ENCODE data around the gene MAML2. TPM values are rescaled to one million over a fixed set of nuclear protein-coding genes. Genes with fewer than 3 reads are reported as not detected.
A peak's percentile ranks its signal among the peaks of the same experiment; 100 is the strongest.

MAML2 gene
- total and polyA plus RNA-seq, 2 experiments from 2014 or later: 2.0 to 7.1 TPM

DNA sequence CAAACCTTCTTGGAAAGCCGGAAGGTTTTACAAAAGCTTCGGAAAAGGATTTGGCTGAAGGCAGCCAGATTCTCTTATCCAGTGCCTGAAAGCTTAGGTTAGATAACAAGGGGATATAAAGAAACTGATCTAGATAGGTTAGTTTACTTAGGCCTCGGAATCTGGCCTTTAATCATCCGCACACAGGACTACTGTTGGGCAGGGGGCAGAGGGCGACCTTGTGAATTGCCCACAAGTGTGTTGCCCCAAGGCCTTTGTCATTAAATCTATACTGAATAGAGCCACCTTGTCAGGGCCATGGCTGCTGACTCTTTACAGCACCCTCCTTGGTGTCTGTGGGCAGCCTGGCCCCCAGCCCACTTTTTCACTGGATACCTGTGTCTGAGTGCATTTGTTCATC, 409.4 kb downstream of the MAML2 start:
- H3K36me3 Mint-ChIP-seq (ENCODE audit: low read depth): no peaks in the 10 kb centered on the region
- TF ChIP-seq, protein P1, sequence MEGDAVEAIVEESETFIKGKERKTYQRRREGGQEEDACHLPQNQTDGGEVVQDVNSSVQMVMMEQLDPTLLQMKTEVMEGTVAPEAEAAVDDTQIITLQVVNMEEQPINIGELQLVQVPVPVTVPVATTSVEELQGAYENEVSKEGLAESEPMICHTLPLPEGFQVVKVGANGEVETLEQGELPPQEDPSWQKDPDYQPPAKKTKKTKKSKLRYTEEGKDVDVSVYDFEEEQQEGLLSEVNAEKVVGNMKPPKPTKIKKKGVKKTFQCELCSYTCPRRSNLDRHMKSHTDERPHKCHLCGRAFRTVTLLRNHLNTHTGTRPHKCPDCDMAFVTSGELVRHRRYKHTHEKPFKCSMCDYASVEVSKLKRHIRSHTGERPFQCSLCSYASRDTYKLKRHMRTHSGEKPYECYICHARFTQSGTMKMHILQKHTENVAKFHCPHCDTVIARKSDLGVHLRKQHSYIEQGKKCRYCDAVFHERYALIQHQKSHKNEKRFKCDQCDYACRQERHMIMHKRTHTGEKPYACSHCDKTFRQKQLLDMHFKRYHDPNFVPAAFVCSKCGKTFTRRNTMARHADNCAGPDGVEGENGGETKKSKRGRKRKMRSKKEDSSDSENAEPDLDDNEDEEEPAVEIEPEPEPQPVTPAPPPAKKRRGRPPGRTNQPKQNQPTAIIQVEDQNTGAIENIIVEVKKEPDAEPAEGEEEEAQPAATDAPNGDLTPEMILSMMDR (conservative IDR thresholded peaks at IDR 0.05; ENCODE audit: low read depth in 2 of 2): no peak
- TF ChIP-seq JUNB (IDR thresholded peaks at IDR 0.05; ENCODE audit: unreplicated experiment): no peak
- H3K27me3 ChIP-seq (ENCODE audit: insufficient read depth): no peaks in the 10 kb centered on the region
- no peak overlapping the region for H3K27ac Mint-ChIP-seq
- no peak overlapping the region for H3K4me3 ChIP-seq
- H4K20me1 ChIP-seq (replicated peaks; ENCODE audit: insufficient read depth): no peaks in the 10 kb centered on the region
- H3K36me3 ChIP-seq (ENCODE audit: insufficient read depth): no peaks in the 10 kb centered on the region
- H3K4me1 ChIP-seq (ENCODE audit: insufficient read depth): no peaks in the 10 kb centered on the region
- H3K27ac ChIP-seq (ENCODE audit: low read depth): no peak overlapping the region
- ATAC-seq (no peak), DNase-seq (ENCODE audit: low spot score) (no peak)
- H3K9me2 ChIP-seq (ENCODE audit: insufficient read depth): no peaks in the 10 kb centered on the region
- H2AFZ ChIP-seq: 0 out of 2 replicates have a peak overlapping the region, but pooled peaks have one; percentile 23
- H3K4me3 Mint-ChIP-seq: no peak overlapping the region
- no peak overlapping the region for H3K4me2 ChIP-seq
- peaks cover 2% of the 10 kb centered on the region for H3K27me3 Mint-ChIP-seq (ENCODE audit: insufficient read depth, low read depth, poor library complexity)
- no peaks in the 10 kb centered on the region for H3F3A ChIP-seq (replicated peaks; ENCODE audit: low read depth)
- H3K4me1 Mint-ChIP-seq: no peaks in the 10 kb centered on the region
- H3K79me2 ChIP-seq (replicated peaks; ENCODE audit: insufficient read depth): no peaks in the 10 kb centered on the region
- H3K9me3 Mint-ChIP-seq: peaks cover 5% of the 10 kb centered on the region; the same call in 1 of the 3 replicates

- Histone ChIP-seq H3K27ac (ENCODE audit: low read depth) (no peak overlapping the region), H3K36me3 (ENCODE audit: insufficient read depth) (no peaks in the 10 kb centered on the region), H4K20me1 (replicated peaks; ENCODE audit: insufficient read depth) (no peaks in the 10 kb centered on the region), H3F3A (replicated peaks; ENCODE audit: low read depth) (no peaks in the 10 kb centered on the region), H3K4me2 (no peak overlapping the region), H3K9me2 (ENCODE audit: insufficient read depth) (no peaks in the 10 kb centered on the region), H3K4me3 (no peak overlapping the region), H3K79me2 (replicated peaks; ENCODE audit: insufficient read depth) (no peaks in the 10 kb centered on the region), H3K27me3 (ENCODE audit: insufficient read depth) (no peaks in the 10 kb centered on the region), H3K4me1 (ENCODE audit: insufficient read depth) (no peaks in the 10 kb centered on the region), H2AFZ (no peak overlapping the region)
- Mint-ChIP-seq H3K4me3 (no peak overlapping the region), H3K4me1 (no peaks in the 10 kb centered on the region), H3K27me3 (ENCODE audit: insufficient read depth, low read depth, poor library complexity) (peaks cover 2% of the 10 kb centered on the region), H3K36me3 (ENCODE audit: low read depth) (no peaks in the 10 kb centered on the region), H3K27ac (no peak overlapping the region), H3K9me3 (0 out of 3 replicates have a peak, but pooled peaks cover 2% of the 10 kb centered on the region)
- no peak for DNase-seq (ENCODE audit: low spot score)
- ATAC-seq: no peak
- TF ChIP-seq EZH2 (IDR thresholded peaks at IDR 0.05; ENCODE audit: low read depth, unreplicated experiment): no peak
- TF ChIP-seq, protein P2, sequence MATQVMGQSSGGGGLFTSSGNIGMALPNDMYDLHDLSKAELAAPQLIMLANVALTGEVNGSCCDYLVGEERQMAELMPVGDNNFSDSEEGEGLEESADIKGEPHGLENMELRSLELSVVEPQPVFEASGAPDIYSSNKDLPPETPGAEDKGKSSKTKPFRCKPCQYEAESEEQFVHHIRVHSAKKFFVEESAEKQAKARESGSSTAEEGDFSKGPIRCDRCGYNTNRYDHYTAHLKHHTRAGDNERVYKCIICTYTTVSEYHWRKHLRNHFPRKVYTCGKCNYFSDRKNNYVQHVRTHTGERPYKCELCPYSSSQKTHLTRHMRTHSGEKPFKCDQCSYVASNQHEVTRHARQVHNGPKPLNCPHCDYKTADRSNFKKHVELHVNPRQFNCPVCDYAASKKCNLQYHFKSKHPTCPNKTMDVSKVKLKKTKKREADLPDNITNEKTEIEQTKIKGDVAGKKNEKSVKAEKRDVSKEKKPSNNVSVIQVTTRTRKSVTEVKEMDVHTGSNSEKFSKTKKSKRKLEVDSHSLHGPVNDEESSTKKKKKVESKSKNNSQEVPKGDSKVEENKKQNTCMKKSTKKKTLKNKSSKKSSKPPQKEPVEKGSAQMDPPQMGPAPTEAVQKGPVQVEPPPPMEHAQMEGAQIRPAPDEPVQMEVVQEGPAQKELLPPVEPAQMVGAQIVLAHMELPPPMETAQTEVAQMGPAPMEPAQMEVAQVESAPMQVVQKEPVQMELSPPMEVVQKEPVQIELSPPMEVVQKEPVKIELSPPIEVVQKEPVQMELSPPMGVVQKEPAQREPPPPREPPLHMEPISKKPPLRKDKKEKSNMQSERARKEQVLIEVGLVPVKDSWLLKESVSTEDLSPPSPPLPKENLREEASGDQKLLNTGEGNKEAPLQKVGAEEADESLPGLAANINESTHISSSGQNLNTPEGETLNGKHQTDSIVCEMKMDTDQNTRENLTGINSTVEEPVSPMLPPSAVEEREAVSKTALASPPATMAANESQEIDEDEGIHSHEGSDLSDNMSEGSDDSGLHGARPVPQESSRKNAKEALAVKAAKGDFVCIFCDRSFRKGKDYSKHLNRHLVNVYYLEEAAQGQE (IDR thresholded peaks at IDR 0.05; ENCODE audit: unreplicated experiment): no peak
- TF ChIP-seq STAT1 (IDR thresholded peaks at IDR 0.05; ENCODE audit: unreplicated experiment): no peak
These were observed 411.1 kb downstream of the MAML2 start for GRCh38 chr11:95931916-95932315.

All from GM23338 (cell line).